ENCODE measurements around the gene PXMP2. TPM values are rescaled to one million over a fixed set of nuclear protein-coding genes. Genes with fewer than 3 reads are reported as not detected.

Gene PXMP2
- total RNA-seq, 1 donor from 2014 or later = 18.6 TPM

GRCh38 chr12:132719141-132719953, 32.0 kb downstream of the PXMP2 start:
- DNase-seq (ENCODE audit: low spot score) = no peak
- Mint-ChIP-seq H3K4me3 (no peak overlapping the region), H3K9me3 (no peaks in the 10 kb centered on the region), H3K27ac (no peak overlapping the region), H3K27me3 (ENCODE audit: insufficient read depth, low read depth) (peaks cover 7% of the 10 kb centered on the region), H3K4me1 (no peaks in the 10 kb centered on the region), H3K36me3 (peaks cover 23% of the 10 kb centered on the region)
- Histone ChIP-seq H4K20me1 (ENCODE audit: low read depth) (peaks cover under 1% of the 10 kb centered on the region), H3K4me1 (no peaks in the 10 kb centered on the region), H3K9ac (no peak overlapping the region), H3K27ac (no peak overlapping the region), H3F3A (ENCODE audit: low read depth) (no peaks in the 10 kb centered on the region), H3K36me3 (no peaks in the 10 kb centered on the region), H3K4me3 (no peak overlapping the region), H2AFZ (replicated peaks) (no peak overlapping the region), H3K27me3 (no peaks in the 10 kb centered on the region), H3K9me3 (ENCODE audit: low read depth) (no peaks in the 10 kb centered on the region), H3K79me2 (ENCODE audit: low read depth) (peaks cover 2% of the 10 kb centered on the region), H3K4me2 (no peak overlapping the region)
- no peak for TF ChIP-seq EZH2 (IDR thresholded peaks at IDR 0.05)
- no peak for TF ChIP-seq CTCF (IDR thresholded peaks at IDR 0.05)
- no peak for TF ChIP-seq EZH2phosphoT487 (IDR thresholded peaks at IDR 0.05)

- Mint-ChIP-seq H3K4me3 (no peak overlapping the region), H3K36me3 (peaks cover 20% of the 10 kb centered on the region), H3K27me3 (ENCODE audit: insufficient read depth, low read depth) (peaks cover 7% of the 10 kb centered on the region), H3K27ac (no peak overlapping the region), H3K9me3 (no peaks in the 10 kb centered on the region), H3K4me1 (no peaks in the 10 kb centered on the region)
- Histone ChIP-seq H3F3A (ENCODE audit: low read depth) (no peaks in the 10 kb centered on the region), H3K27ac (no peak overlapping the region), H3K27me3 (no peaks in the 10 kb centered on the region), H4K20me1 (ENCODE audit: low read depth) (no peaks in the 10 kb centered on the region), H3K4me1 (no peaks in the 10 kb centered on the region), H3K79me2 (ENCODE audit: low read depth) (no peaks in the 10 kb centered on the region), H3K9ac (no peak overlapping the region), H2AFZ (replicated peaks) (no peak overlapping the region), H3K4me3 (no peak overlapping the region), H3K9me3 (ENCODE audit: low read depth) (no peaks in the 10 kb centered on the region), H3K36me3 (no peaks in the 10 kb centered on the region), H3K4me2 (no peak overlapping the region)
- TF ChIP-seq EZH2phosphoT487 (IDR thresholded peaks at IDR 0.05) (no peak), EZH2 (IDR thresholded peaks at IDR 0.05) (no peak), CTCF (IDR thresholded peaks at IDR 0.05) (no peak)
- DNase-seq (ENCODE audit: low spot score) = no peak
Observed at GRCh38 chr12:132719954-132720324, 32.6 kb downstream of the PXMP2 start.

- no peak overlapping the region for H2AFZ ChIP-seq (replicated peaks)
- H3K79me2 ChIP-seq (ENCODE audit: low read depth) = no peaks in the 10 kb centered on the region
- Mint-ChIP-seq H3K27ac (no peak overlapping the region), H3K27me3 (ENCODE audit: insufficient read depth, low read depth) (peaks cover 7% of the 10 kb centered on the region), H3K36me3 (peaks cover 28% of the 10 kb centered on the region), H3K9me3 (no peaks in the 10 kb centered on the region), H3K4me3 (no peak overlapping the region), H3K4me1 (no peaks in the 10 kb centered on the region)
- H3K4me3 ChIP-seq = no peak overlapping the region
- no peaks in the 10 kb centered on the region for H3K9me3 ChIP-seq (ENCODE audit: low read depth)
- no peaks in the 10 kb centered on the region for H3K27me3 ChIP-seq
- TF ChIP-seq CTCF (IDR thresholded peaks at IDR 0.05) = no peak
- TF ChIP-seq EZH2 (IDR thresholded peaks at IDR 0.05) = no peak
- no peak for TF ChIP-seq EZH2phosphoT487 (IDR thresholded peaks at IDR 0.05)
- H3K9ac ChIP-seq = no peak overlapping the region
- H3K36me3 ChIP-seq = no peaks in the 10 kb centered on the region
- H3K27ac ChIP-seq = no peak overlapping the region
- no peak overlapping the region for H3K4me2 ChIP-seq
- no peak for DNase-seq (ENCODE audit: low spot score)
- H4K20me1 ChIP-seq (ENCODE audit: low read depth) = no peaks in the 10 kb centered on the region
- no peaks in the 10 kb centered on the region for H3K4me1 ChIP-seq
- no peaks in the 10 kb centered on the region for H3F3A ChIP-seq (ENCODE audit: low read depth)
Observed at GRCh38 chr12:132720606-132721345, 33.4 kb downstream of the PXMP2 start.

Data from neural progenitor cell (in vitro differentiated cells).